Measurements from ENCODE around the gene ZNF649. TPM values are rescaled to one million over a fixed set of nuclear protein-coding genes. Genes with fewer than 3 reads are reported as not detected.

The ZNF649 gene
- total and polyA plus RNA-seq, 2 of the 4 experiments (the other 2 are of a cell fraction) = 1.9 to 10.4 TPM

DNA sequence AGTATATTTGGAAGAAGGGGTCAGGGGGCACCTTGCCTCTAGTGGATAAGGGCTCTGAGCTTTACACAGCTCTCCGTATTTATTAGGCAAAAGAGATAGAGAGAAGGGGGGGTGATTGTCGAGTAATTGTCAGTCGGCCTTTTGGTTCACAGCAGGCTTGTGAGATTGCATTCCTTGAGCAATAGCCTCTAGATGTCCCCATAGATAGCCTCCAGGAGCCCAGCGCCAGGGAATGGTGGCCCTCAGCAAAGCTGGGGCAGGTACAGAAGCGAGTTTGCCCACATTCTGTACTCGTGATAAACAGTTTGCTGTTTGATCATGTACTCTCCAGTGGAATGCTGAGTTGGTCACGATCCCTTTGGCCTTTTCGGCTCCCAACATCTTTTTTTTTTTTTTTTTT, 27.1 kb upstream of the ZNF649 start:
- no peak overlapping the region for H2AFZ ChIP-seq (replicated peaks; ENCODE audit: low read length, poor library complexity)
- no peak overlapping the region for H2BK15ac ChIP-seq (ENCODE audit: low read depth, low read length)
- H3K4me1 ChIP-seq (ENCODE audit: control insufficient read depth, insufficient read depth, low read length) = no peaks in the 10 kb centered on the region
- intact Hi-C loops (cut with micrococcal nuclease) (no loop called here), in situ Hi-C loops (cut with MboI; ENCODE audit: low sequenced_read_pairs) (no loop called here), dilution Hi-C loops (cut with HindIII; ENCODE audit: low sequenced_read_pairs, unreplicated experiment) (no loop called here)
- DNase-seq = no peak
- no peak overlapping the region for H2BK120ac ChIP-seq (ENCODE audit: low read depth, low read length)
- BruUV-seq (replicated peaks) = no TSS peak
- H3K9ac ChIP-seq (ENCODE audit: low read depth, low read length) = no peak overlapping the region
- ChIA-PET POLR2A (ENCODE audit: unreplicated experiment) (no interaction called here), CTCF (no interaction called here)
- no peak for ATAC-seq (ENCODE audit: low read depth)
- H4K5ac ChIP-seq (ENCODE audit: low read depth, low read length) = no peak overlapping the region
- H4K91ac ChIP-seq (ENCODE audit: insufficient read depth, low read depth, low read length) = no peak overlapping the region
- no peak overlapping the region for H3K14ac ChIP-seq (replicated peaks; ENCODE audit: low read depth, low read length)
- no peak overlapping the region for H2AK9ac ChIP-seq (replicated peaks; ENCODE audit: low read depth, low read length, poor library complexity)
- H2BK5ac ChIP-seq (ENCODE audit: low read depth, low read length, poor library complexity, severe bottlenecking) = no peak overlapping the region
- H3K23ac ChIP-seq (ENCODE audit: low read depth, low read length) = no peak overlapping the region
- no peak overlapping the region for H3K4ac ChIP-seq (ENCODE audit: low read depth, low read length)
- H3K4me3 ChIP-seq (ENCODE audit: insufficient read depth, low read depth, low read length) = no peak overlapping the region
- peaks cover 1% of the 10 kb centered on the region; the same call in 1 of the 2 replicates for H3K9me3 ChIP-seq (ENCODE audit: control insufficient read depth, insufficient read depth, low read length)
- no peak overlapping the region for H3K18ac ChIP-seq (ENCODE audit: low read depth, low read length)
- no peak overlapping the region for H3K4me2 ChIP-seq (ENCODE audit: low read depth, low read length)
- no peak overlapping the region for H3K27ac ChIP-seq (ENCODE audit: insufficient read depth, low read length)
- H4K20me1 ChIP-seq (ENCODE audit: insufficient read depth, low read length) = no peaks in the 10 kb centered on the region
- H3K36me3 ChIP-seq (ENCODE audit: control insufficient read depth, insufficient read depth, low read length) = peaks cover 33% of the 10 kb centered on the region
- H3K9me1 ChIP-seq (ENCODE audit: insufficient read depth, low read length) = no peaks in the 10 kb centered on the region
- no peak overlapping the region for H3K56ac ChIP-seq (ENCODE audit: extremely low read depth, insufficient read depth, low read length)
- TF ChIP-seq MAFK (IDR thresholded peaks at IDR 0.05; ENCODE audit: low read depth, low read length) (no peak), RFX5 (IDR thresholded peaks at IDR 0.05; ENCODE audit: low read depth, low read length) (no peak), RAD21 (IDR thresholded peaks at IDR 0.05; ENCODE audit: low read length) (no peak), CHD1 (IDR thresholded peaks at IDR 0.05; ENCODE audit: low read depth, low read length) (no peak), SMC3 (IDR thresholded peaks at IDR 0.05; ENCODE audit: low read depth, low read length) (no peak), CEBPB (IDR thresholded peaks at IDR 0.05; ENCODE audit: low read depth, low read length) (no peak), MAZ (IDR thresholded peaks at IDR 0.05; ENCODE audit: borderline replicate concordance, low read depth, low read length) (no peak), RCOR1 (IDR thresholded peaks at IDR 0.05; ENCODE audit: insufficient replicate concordance, low read length) (no peak)
- TF ChIP-seq, protein P1, sequence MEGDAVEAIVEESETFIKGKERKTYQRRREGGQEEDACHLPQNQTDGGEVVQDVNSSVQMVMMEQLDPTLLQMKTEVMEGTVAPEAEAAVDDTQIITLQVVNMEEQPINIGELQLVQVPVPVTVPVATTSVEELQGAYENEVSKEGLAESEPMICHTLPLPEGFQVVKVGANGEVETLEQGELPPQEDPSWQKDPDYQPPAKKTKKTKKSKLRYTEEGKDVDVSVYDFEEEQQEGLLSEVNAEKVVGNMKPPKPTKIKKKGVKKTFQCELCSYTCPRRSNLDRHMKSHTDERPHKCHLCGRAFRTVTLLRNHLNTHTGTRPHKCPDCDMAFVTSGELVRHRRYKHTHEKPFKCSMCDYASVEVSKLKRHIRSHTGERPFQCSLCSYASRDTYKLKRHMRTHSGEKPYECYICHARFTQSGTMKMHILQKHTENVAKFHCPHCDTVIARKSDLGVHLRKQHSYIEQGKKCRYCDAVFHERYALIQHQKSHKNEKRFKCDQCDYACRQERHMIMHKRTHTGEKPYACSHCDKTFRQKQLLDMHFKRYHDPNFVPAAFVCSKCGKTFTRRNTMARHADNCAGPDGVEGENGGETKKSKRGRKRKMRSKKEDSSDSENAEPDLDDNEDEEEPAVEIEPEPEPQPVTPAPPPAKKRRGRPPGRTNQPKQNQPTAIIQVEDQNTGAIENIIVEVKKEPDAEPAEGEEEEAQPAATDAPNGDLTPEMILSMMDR (conservative IDR thresholded peaks at IDR 0.05; ENCODE audit: low read depth, low read length) = no peak
- TF ChIP-seq, protein P2, sequence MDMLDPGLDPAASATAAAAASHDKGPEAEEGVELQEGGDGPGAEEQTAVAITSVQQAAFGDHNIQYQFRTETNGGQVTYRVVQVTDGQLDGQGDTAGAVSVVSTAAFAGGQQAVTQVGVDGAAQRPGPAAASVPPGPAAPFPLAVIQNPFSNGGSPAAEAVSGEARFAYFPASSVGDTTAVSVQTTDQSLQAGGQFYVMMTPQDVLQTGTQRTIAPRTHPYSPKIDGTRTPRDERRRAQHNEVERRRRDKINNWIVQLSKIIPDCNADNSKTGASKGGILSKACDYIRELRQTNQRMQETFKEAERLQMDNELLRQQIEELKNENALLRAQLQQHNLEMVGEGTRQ (IDR thresholded peaks at IDR 0.05; ENCODE audit: low read depth, low read length) = no peak
- no peaks in the 10 kb centered on the region for H3K27me3 ChIP-seq (ENCODE audit: control insufficient read depth, insufficient read depth, low read length)
- H4K8ac ChIP-seq (ENCODE audit: low read depth in 2 of 2, low read length in 2 of 2) = no peak overlapping the region
- H2AK5ac ChIP-seq (ENCODE audit: low read depth, low read length) = no peak overlapping the region
- H2BK20ac ChIP-seq (ENCODE audit: low read depth, low read length) = no peak overlapping the region
- peaks cover 10 to 17% of the 10 kb centered on the region in 2 experiments for H3K79me1 ChIP-seq (ENCODE audit: low read depth in 1 of 2, low read length in 2 of 2)
- WGBS, 2 experiments (ENCODE audit: extremely low coverage in 2 of 2, insufficient read length in 1 of 2) = 81% methylated on average over 5 of the region's 8 CpGs; no CpG with 5 or more reads in 1 of the 2 experiments

Data from IMR-90 (cell line).